ENCODE data around the gene COL12A1.

The COL12A1 gene

GRCh38 chr6:75096966-75097365 is 108.9 kb downstream of the COL12A1 start:
- no peak overlapping the region for H3K4me3 ChIP-seq (replicated peaks; ENCODE audit: low read depth, low read length)
- DNase-seq (ENCODE audit: extremely low read depth, low read depth), result no peak
- no peak for TF ChIP-seq CTCF (IDR thresholded peaks at IDR 0.05; ENCODE audit: low read depth, low read length, missing control alignments)

DNA sequence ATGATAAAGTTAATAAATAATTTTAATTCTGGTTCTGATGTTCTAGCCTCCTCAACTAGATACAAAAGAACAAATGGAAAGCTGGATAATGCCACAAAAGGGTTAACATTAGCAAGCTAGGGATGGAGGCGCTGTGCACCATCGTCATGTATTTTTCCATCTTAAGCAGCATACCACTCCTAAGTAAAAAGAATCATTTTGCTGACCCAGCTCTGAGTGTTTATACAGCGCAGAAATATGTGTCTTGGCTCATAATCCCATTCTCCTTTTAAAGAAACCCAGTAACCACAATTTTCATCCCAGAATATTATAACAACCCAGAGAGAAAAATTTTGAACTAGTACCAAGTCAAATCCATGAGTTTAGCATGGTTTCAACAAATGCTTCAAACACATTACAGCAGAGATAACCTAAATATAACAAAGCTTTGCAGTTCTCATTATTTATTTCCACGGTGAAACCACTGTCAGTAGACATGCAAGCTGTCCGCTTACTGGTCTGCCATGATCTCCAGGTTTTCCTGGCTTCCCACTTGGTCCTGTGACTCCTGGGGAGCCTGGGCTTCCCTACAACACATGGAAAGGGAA is 111.1 kb downstream of the COL12A1 start:
- no peak for DNase-seq (ENCODE audit: extremely low read depth, low read depth)
- no peak for TF ChIP-seq CTCF (IDR thresholded peaks at IDR 0.05; ENCODE audit: low read depth, low read length, missing control alignments)
- no peak overlapping the region for H3K4me3 ChIP-seq (replicated peaks; ENCODE audit: low read depth, low read length)

DNA sequence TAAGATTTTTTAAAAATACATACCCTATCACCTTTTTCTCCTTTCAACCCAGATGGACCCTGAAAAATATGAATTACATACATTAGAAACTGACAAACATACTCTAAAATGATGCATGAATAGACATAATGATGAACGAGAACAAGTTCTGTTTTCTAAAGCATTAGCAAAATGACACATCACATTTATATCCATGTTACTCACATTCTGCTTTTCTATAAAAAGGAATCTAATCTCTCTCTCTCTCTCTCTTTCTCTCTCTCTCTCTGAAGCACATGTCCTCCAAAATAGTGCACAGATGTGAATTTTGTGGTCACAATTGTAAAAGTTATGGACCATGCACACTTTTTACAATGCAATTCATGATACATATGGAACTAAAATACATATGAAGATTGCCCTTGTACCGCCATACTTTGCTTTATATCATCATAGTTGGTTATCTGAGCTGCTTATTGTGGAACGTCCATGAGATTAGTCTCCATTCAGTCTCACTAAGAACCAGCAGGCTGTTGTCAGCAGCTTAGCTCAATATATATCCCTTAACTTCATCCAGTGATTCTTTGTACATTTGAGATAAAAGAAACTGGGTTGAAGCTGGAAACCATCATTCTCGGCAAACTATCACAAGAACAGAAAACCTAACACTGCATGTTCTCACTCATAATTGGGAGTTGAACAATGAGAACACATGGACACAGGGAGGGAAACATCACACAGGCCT is 114.2 kb downstream of the COL12A1 start:
- no peak overlapping the region for H3K4me3 ChIP-seq (replicated peaks; ENCODE audit: low read depth, low read length)
- DNase-seq (ENCODE audit: extremely low read depth, low read depth), result no peak
- TF ChIP-seq CTCF (IDR thresholded peaks at IDR 0.05; ENCODE audit: low read depth, low read length, missing control alignments), result no peak

DNA sequence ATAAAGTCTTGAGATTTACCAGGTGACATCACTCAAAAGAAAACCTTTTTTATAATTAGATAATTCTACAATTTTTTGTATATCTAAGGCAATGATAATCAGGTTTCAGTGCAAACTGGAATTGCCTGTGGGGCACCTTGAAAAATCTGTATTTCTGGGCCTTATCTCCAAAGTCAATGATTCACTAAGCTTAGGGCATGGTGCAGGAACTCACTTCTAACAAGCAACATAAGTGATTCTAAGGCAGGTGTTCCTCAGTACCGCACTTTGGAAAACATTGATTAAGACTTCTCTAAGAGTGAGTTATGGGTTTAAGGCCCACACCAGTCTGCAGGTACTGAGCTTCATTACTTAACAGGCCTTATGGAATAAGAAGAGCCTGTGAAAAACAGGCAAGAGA is 115.3 kb downstream of the COL12A1 start:
- no peak overlapping the region for H3K4me3 ChIP-seq (replicated peaks; ENCODE audit: low read depth, low read length)
- no peak for DNase-seq (ENCODE audit: extremely low read depth, low read depth)
- no peak for TF ChIP-seq CTCF (IDR thresholded peaks at IDR 0.05; ENCODE audit: low read depth, low read length, missing control alignments)

- no peak overlapping the region for H3K4me3 ChIP-seq (replicated peaks; ENCODE audit: low read depth, low read length)
- no peak for TF ChIP-seq CTCF (IDR thresholded peaks at IDR 0.05; ENCODE audit: low read depth, low read length, missing control alignments)
- no peak for DNase-seq (ENCODE audit: extremely low read depth, low read depth)
Observed at GRCh38 chr6:75089921-75090320, 115.9 kb downstream of the COL12A1 start.

DNA sequence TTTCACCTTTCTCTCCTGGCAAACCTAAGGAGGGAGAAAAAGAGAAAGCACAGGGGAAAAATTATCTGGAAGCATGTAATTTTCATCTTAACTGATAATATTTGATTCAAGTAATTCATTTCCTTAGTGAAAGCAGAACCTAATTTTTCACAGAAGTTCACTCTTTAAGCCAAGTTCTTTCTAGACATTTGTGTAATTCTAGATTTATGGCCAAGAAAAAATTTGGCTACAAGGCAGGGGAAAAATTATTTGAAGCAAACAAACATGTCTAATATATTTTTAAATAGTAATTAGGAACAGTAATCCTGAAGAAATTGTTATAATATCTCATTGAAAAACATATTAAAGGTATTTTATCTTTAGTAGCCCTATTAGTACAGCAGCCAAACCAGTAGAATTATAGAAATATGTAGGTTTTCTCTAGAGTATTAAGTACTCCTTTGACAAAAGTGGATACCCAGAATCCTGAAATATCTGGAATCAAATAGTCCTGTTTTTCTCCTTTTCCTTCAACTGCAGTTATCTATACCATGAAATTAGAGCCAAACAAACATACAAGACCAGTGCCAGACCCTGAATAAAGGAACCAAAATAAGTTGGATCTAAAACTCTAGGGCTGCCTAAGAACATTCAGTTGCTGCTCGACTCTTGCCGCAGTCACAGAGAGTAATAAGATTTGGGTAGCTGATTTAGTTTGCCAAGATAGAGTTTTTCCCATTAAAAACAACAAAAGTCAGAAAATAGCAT is 116.5 kb downstream of the COL12A1 start:
- H3K4me3 ChIP-seq (replicated peaks; ENCODE audit: low read depth, low read length), result no peak overlapping the region
- no peak for DNase-seq (ENCODE audit: extremely low read depth, low read depth)
- TF ChIP-seq CTCF (IDR thresholded peaks at IDR 0.05; ENCODE audit: low read depth, low read length, missing control alignments), result no peak

All from HFF-Myc (cell line).